WTC11 (cell line): Measurements from ENCODE around the gene PRKAR2B. TPM values are rescaled to one million over a fixed set of nuclear protein-coding genes. Genes with fewer than 3 reads are reported as not detected.
A peak's percentile ranks its signal among the peaks of the same experiment; 100 is the strongest.

Experiments
- ATAC-seq: fragments of 200-7000 bp; cut with Tn5 transposase; 2 replicates; pipeline ENCODE4 v1.10.0; 2021; ENCODE audit warnings: mild to moderate bottlenecking, moderate library complexity
- CTCF ChIA-PET: fragments of 300-600 bp; sonication (Branson Sonifier 250); formaldehyde crosslinking; loops from one replicate; lab custom pipeline; 2021; ENCODE audit warnings: antibody characterized with exemption; lab: Charles Lee
- POLR2A ChIA-PET: fragments of 350-600 bp; sonication (Branson Sonifier 250); formaldehyde crosslinking; loops from one replicate; lab custom pipeline; 2021; ENCODE audit warnings: antibody characterized with exemption; lab: Charles Lee
- DNase-seq: peaks from one replicate; pipeline ENCODE4 v3.0.0; 2021; ENCODE audit warnings: low spot score
- H3K27ac Mint-ChIP-seq: 2 replicates; pipeline ENCODE4 v1.8.0; 2021; ENCODE audit warnings: mixed read lengths
- H3K27me3 Mint-ChIP-seq: 2 replicates; pipeline ENCODE4 v1.8.0; 2021; ENCODE audit warnings: low read depth, mild to moderate bottlenecking, moderate library complexity, mixed read lengths
- H3K36me3 Mint-ChIP-seq: 2 replicates; pipeline ENCODE4 v1.8.0; 2021; ENCODE audit warnings: mixed read lengths
- H3K4me1 Mint-ChIP-seq: 2 replicates; pipeline ENCODE4 v1.8.0; 2022; ENCODE audit warnings: mixed read lengths
- H3K4me3 Mint-ChIP-seq: 2 replicates; pipeline ENCODE4 v1.8.0; 2021; ENCODE audit warnings: mild to moderate bottlenecking, moderate library complexity, mixed read lengths
- H3K9me3 Mint-ChIP-seq: 2 replicates; pipeline ENCODE4 v1.8.0; 2021; ENCODE audit warnings: mixed read lengths
- AR ChIP-seq: fragments of 250-450 bp; sonication (Bioruptor Pico); IDR thresholded peaks from 2 replicates; pipeline ENCODE4 v1.9.0; 2021; ENCODE audit warnings: mild to moderate bottlenecking
- ATF6 ChIP-seq: sonication (generic); formaldehyde crosslinking; IDR thresholded peaks from 2 replicates; pipeline ENCODE4 v1.8.1; 2023; ENCODE audit warnings: mild to moderate bottlenecking, missing genetic modification reagents
- CBFB ChIP-seq: sonication (generic); formaldehyde crosslinking; IDR thresholded peaks from 2 replicates; pipeline ENCODE4 v1.8.1; 2022; ENCODE audit warnings: mild to moderate bottlenecking, low read depth, missing genetic modification reagents
- ELF4 ChIP-seq: sonication (generic); formaldehyde crosslinking; IDR thresholded peaks from 2 replicates; pipeline ENCODE4 v1.8.1; 2022; ENCODE audit warnings: low read depth, mild to moderate bottlenecking, moderate library complexity, missing genetic modification reagents
- ERG ChIP-seq: fragments of 250-450 bp; sonication (Bioruptor Pico); IDR thresholded peaks from 2 replicates; pipeline ENCODE4 v1.8.0; 2021; ENCODE audit warnings: mild to moderate bottlenecking
- FOXK1 ChIP-seq: sonication (generic); formaldehyde crosslinking; IDR thresholded peaks from 2 replicates; pipeline ENCODE4 v1.8.0; 2022; ENCODE audit warnings: mild to moderate bottlenecking, moderate library complexity, missing genetic modification reagents
- JAZF1 ChIP-seq: fragments of 250-450 bp; sonication (Bioruptor Pico); IDR thresholded peaks from 2 replicates; pipeline ENCODE4 v1.9.0; 2021; ENCODE audit warnings: moderate library complexity, mild to moderate bottlenecking, inconsistent platforms
- MAX ChIP-seq: sonication (generic); formaldehyde crosslinking; IDR thresholded peaks from 2 replicates; pipeline ENCODE4 v1.8.0; 2022; ENCODE audit warnings: mild to moderate bottlenecking, missing genetic modification reagents
- MLX ChIP-seq: sonication (generic); formaldehyde crosslinking; IDR thresholded peaks from 2 replicates; pipeline ENCODE4 v1.8.1; 2023; ENCODE audit warnings: mild to moderate bottlenecking, missing genetic modification reagents, moderate library complexity
- NFATC4 ChIP-seq: fragments of 250-450 bp; sonication (Bioruptor Pico); IDR thresholded peaks from 2 replicates; pipeline ENCODE4 v1.9.0; 2021; ENCODE audit warnings: mild to moderate bottlenecking
- NFYB ChIP-seq: sonication (generic); formaldehyde crosslinking; conservative IDR thresholded peaks from 2 replicates; pipeline ENCODE4 v1.8.0; 2022; ENCODE audit warnings: low read depth, missing genetic modification reagents
- PRDM15 ChIP-seq: sonication (generic); formaldehyde crosslinking; IDR thresholded peaks from 2 replicates; pipeline ENCODE4 v1.8.0; 2022; ENCODE audit warnings: missing genetic modification reagents
- PREB ChIP-seq: sonication (generic); formaldehyde crosslinking; IDR thresholded peaks from 2 replicates; pipeline ENCODE4 v1.8.1; 2022; ENCODE audit warnings: mild to moderate bottlenecking, missing genetic modification reagents, moderate library complexity, borderline replicate concordance
- SMAD3 ChIP-seq: sonication (generic); formaldehyde crosslinking; IDR thresholded peaks from 2 replicates; pipeline ENCODE4 v1.8.0; 2022; ENCODE audit warnings: missing genetic modification reagents, mild to moderate bottlenecking, borderline replicate concordance
- TP53 ChIP-seq: sonication (generic); formaldehyde crosslinking; IDR thresholded peaks from 2 replicates; pipeline ENCODE4 v1.8.1; 2023; ENCODE audit warnings: mild to moderate bottlenecking, missing genetic modification reagents
- ZNF232 ChIP-seq: sonication (generic); formaldehyde crosslinking; IDR thresholded peaks from 2 replicates; pipeline ENCODE4 v1.8.0; 2022; ENCODE audit warnings: mild to moderate bottlenecking, missing genetic modification reagents
- ZNF532 ChIP-seq: fragments of 250-450 bp; sonication (Bioruptor Pico); IDR thresholded peaks from 2 replicates; pipeline ENCODE4 v1.9.0; 2021; ENCODE audit warnings: mild to moderate bottlenecking, borderline replicate concordance
- ZSCAN18 ChIP-seq: fragments of 250-450 bp; sonication (Bioruptor Pico); IDR thresholded peaks from 2 replicates; pipeline ENCODE4 v2.1.2; 2022; ENCODE audit warnings: mild to moderate bottlenecking, moderate library complexity
- total RNA-seq: library from RNA; stranded (reverse); gene quantifications from 3 replicates; pipeline ENCODE4 v1.2.3, GENCODE V29; 2021

The PRKAR2B gene
- total RNA-seq, 1 experiment from 2014 or later, result 29.6 TPM

GRCh38 chr7:107043491-107043890, 1.0 kb upstream of the PRKAR2B start:
- CTCF ChIA-PET, result no interaction called here
- POLR2A ChIA-PET, result no interaction called here
- DNase-seq (no peak), ATAC-seq (no peak)
- Mint-ChIP-seq H3K4me1 (peaks cover 35% of the 10 kb centered on the region), H3K4me3 (peak overlapping the region; percentile 67), H3K27me3 (peaks cover 12% of the 10 kb centered on the region), H3K36me3 (no peaks in the 10 kb centered on the region), H3K9me3 (peaks cover 3% of the 10 kb centered on the region; the same call in 1 of the 2 replicates), H3K27ac (no peak overlapping the region)
- TF ChIP-seq ZNF232 (CRISPR knock-in tag) (no peak), TP53 (CRISPR knock-in tag) (no peak), FOXK1 (CRISPR knock-in tag) (no peak), MLX (CRISPR knock-in tag) (no peak), CBFB (CRISPR knock-in tag) (no peak), MAX (CRISPR knock-in tag) (no peak), ZNF532 (CRISPR knock-in tag) (no peak), JAZF1 (CRISPR knock-in tag) (no peak), ATF6 (CRISPR knock-in tag) (no peak), AR (CRISPR knock-in tag) (no peak), ELF4 (CRISPR knock-in tag) (no peak), PRDM15 (CRISPR knock-in tag) (no peak), ERG (CRISPR knock-in tag) (no peak), PREB (CRISPR knock-in tag) (no peak), NFYB (no peak), ZSCAN18 (no peak), SMAD3 (no peak), NFATC4 (CRISPR knock-in tag) (no peak)
